PC-9 (cell line): ENCODE measurements around the gene LRRFIP1. TPM values are rescaled to one million over a fixed set of nuclear protein-coding genes. Genes with fewer than 3 reads are reported as not detected.

Experiments
- BruUV-seq: library from RNA; stranded (reverse); fragments of 400-500 nt; replicated peaks from 2 replicates; lab custom pipeline; 2021; lab: Mats Ljungman, UMichigan
- CTCF ChIA-PET: fragments of 300-600 bp; sonication (Branson Sonifier 250); formaldehyde crosslinking; loops from one replicate; lab custom pipeline; 2022; ENCODE audit warnings: antibody characterized with exemption; lab: Charles Lee
- POLR2A ChIA-PET: fragments of 300-600 bp; sonication (Branson Sonifier 250); formaldehyde crosslinking; loops from one replicate; lab custom pipeline; 2022; ENCODE audit warnings: antibody characterized with exemption; ENCODE audit not compliant: unreplicated experiment; lab: Charles Lee
- DNase-seq, 2 experiments: peaks; one replicate each; pipeline versions ENCODE4 v3.0.0 to v3.0.0-alpha.2; 2015 to 2022; ENCODE audit warnings: mixed read lengths in 1 of 2
- H2AFZ ChIP-seq: fragments of 200-600 bp; sonication (generic); 2 replicates; pipeline ENCODE4 v1.8.1; 2017; ENCODE audit warnings: antibody characterized with exemption
- H3F3A ChIP-seq: fragments of 200-600 bp; sonication (generic); 2 replicates; pipeline ENCODE4 v1.8.1; 2017; ENCODE audit warnings: antibody characterized with exemption, mild to moderate bottlenecking, low read depth; ENCODE audit not compliant: insufficient read depth
- H3K27ac ChIP-seq: fragments of 200-600 bp; sonication (generic); 2 replicates; pipeline ENCODE4 v1.6.1; 2016; ENCODE audit warnings: mixed run types
- H3K27me3 ChIP-seq: fragments of 200-600 bp; sonication (generic); 2 replicates; pipeline ENCODE4 v1.6.1; 2016; ENCODE audit warnings: low read depth, mixed run types; ENCODE audit not compliant: insufficient read depth
- H3K36me3 ChIP-seq: fragments of 200-600 bp; sonication (generic); 2 replicates; pipeline ENCODE4 v1.6.1; 2016; ENCODE audit warnings: low read depth, mixed run types
- H3K4me1 ChIP-seq: fragments of 200-600 bp; sonication (generic); replicated peaks from 2 replicates; pipeline ENCODE4 v1.6.1; 2016; ENCODE audit warnings: mixed run types; ENCODE audit not compliant: insufficient read depth
- H3K4me2 ChIP-seq: fragments of 200-600 bp; sonication (generic); 2 replicates; pipeline ENCODE4 v1.6.1; 2017; ENCODE audit warnings: mixed run types
- H3K4me3 ChIP-seq: fragments of 200-600 bp; sonication (generic); 2 replicates; pipeline ENCODE4 v1.6.1; 2016; ENCODE audit warnings: mixed run types
- H3K79me2 ChIP-seq: fragments of 200-600 bp; sonication (generic); 2 replicates; pipeline ENCODE4 v1.6.1; 2017; ENCODE audit warnings: low read depth, mixed run types
- H3K9me2 ChIP-seq: fragments of 200-600 bp; sonication (generic); 2 replicates; pipeline ENCODE4 v1.8.1; 2017; ENCODE audit warnings: mild to moderate bottlenecking; ENCODE audit not compliant: insufficient read depth
- H3K9me3 ChIP-seq: fragments of 200-600 bp; sonication (generic); 2 replicates; pipeline ENCODE4 v1.8.1; 2016; ENCODE audit warnings: low read depth; ENCODE audit not compliant: insufficient read depth
- H4K20me1 ChIP-seq: fragments of 200-600 bp; sonication (generic); 2 replicates; pipeline ENCODE4 v1.8.1; 2017; ENCODE audit not compliant: insufficient read depth
- EZH2 ChIP-seq: fragments of 200-600 bp; sonication (generic); IDR thresholded peaks from 2 replicates; pipeline ENCODE4 v1.8.0; 2017; ENCODE audit warnings: antibody characterized with exemption, low read depth
- intact Hi-C: fragments of 100-400 bp; cut with micrococcal nuclease; formaldehyde crosslinking; loops from one replicate; pipeline ENCODE4 v1.10.0; 2022; ENCODE audit not compliant: unreplicated experiment
- total RNA-seq: library from RNA; stranded (reverse); gene quantifications from 2 replicates; pipeline ENCODE4 v1.2.3, GENCODE V29; 2021
- TF ChIP-seq, protein P1 (sequence below): fragments of 200-600 bp; sonication (generic); conservative IDR thresholded peaks from 2 replicates; pipeline ENCODE4 v1.6.1; 2017; ENCODE audit warnings: mixed run types, antibody characterized with exemption, mild to moderate bottlenecking, moderate library complexity

The LRRFIP1 gene
- total RNA-seq, 1 experiment from 2014 or later: 238 TPM

DNA sequence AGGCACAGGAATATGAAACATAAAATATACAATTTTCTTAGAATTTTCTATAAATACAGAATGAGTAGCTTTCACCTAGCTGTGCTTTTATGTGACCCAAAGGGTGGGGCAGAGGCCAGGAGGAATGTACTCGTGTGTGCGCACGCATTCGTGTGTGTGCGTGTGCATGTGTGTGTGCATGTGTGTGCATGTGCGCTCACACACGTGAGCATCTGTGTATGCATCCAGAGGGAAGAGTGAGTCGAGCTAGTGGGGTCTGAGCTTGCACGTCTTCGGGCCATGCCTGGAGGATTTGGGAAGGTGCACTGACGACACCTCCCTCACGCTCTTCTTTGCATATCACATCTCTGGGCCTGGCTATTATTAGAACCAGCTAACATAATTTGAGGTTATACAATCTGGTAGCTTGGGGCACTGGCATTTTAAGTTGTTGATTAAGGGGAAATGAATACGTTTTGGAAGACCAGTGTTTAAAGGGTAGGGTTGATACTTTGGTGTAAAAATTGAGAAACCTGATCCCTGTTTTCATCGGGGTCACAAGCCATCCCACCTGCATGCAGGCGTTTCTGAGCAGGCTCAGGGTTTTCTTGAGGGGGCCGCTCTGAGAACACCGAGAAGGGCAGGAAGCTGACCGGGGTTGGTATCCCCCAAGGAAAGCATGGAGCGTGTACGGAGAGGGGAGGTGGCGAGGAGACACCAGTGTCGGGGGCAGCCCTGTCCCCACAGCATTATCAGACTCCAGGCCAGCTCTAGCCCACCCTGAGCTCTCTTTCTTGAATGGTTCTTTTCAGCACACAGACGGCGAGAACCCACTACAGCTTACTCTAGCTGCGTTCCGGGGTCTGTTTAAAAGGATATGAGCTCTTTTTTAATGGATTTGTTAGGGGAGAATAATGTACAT lies 85.3 kb downstream of the LRRFIP1 start:
- Histone ChIP-seq H3K4me3 (no peak overlapping the region), H3K27me3 (no peaks in the 10 kb centered on the region), H3K36me3 (peaks cover 29% of the 10 kb centered on the region; the same call in 1 of the 2 replicates), H3K4me2 (no peak overlapping the region), H3K79me2 (peaks cover 99% of the 10 kb centered on the region), H3K9me2 (no peaks in the 10 kb centered on the region), H3K27ac (no peak overlapping the region), H3K4me1 (no peaks in the 10 kb centered on the region), H2AFZ (no peak overlapping the region), H3F3A (peaks cover 32% of the 10 kb centered on the region; the same call in 1 of the 2 replicates), H3K9me3 (no peaks in the 10 kb centered on the region), H4K20me1 (peaks cover 92% of the 10 kb centered on the region)
- TF ChIP-seq EZH2: no peak
- TF ChIP-seq, protein P1, sequence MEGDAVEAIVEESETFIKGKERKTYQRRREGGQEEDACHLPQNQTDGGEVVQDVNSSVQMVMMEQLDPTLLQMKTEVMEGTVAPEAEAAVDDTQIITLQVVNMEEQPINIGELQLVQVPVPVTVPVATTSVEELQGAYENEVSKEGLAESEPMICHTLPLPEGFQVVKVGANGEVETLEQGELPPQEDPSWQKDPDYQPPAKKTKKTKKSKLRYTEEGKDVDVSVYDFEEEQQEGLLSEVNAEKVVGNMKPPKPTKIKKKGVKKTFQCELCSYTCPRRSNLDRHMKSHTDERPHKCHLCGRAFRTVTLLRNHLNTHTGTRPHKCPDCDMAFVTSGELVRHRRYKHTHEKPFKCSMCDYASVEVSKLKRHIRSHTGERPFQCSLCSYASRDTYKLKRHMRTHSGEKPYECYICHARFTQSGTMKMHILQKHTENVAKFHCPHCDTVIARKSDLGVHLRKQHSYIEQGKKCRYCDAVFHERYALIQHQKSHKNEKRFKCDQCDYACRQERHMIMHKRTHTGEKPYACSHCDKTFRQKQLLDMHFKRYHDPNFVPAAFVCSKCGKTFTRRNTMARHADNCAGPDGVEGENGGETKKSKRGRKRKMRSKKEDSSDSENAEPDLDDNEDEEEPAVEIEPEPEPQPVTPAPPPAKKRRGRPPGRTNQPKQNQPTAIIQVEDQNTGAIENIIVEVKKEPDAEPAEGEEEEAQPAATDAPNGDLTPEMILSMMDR: no peak
- intact Hi-C loops: no loop called here
- DNase-seq: no peak
- ChIA-PET CTCF (interaction anchor here (0.5 kb wide), 1 partner anchor 53 kb away, joined by 10 read pairs; no protein-coding TSS in a partner anchor), POLR2A (interaction anchor here (0.8 kb wide), 1 partner anchor 27 kb away, joined by 3 read pairs; no protein-coding TSS in a partner anchor)
- no TSS peak for BruUV-seq

- Histone ChIP-seq H3K4me3 (no peak overlapping the region), H3K27me3 (no peaks in the 10 kb centered on the region), H3K4me2 (no peak overlapping the region), H3K36me3 (peaks cover 23% of the 10 kb centered on the region; the same call in 1 of the 2 replicates), H3K9me2 (no peaks in the 10 kb centered on the region), H4K20me1 (peaks cover 94% of the 10 kb centered on the region), H3K27ac (0 out of 2 replicates have a peak overlapping the region, but pooled peaks have one; percentile 1), H3F3A (peaks cover 19% of the 10 kb centered on the region), H3K9me3 (no peaks in the 10 kb centered on the region), H3K4me1 (no peaks in the 10 kb centered on the region), H3K79me2 (peaks cover 98% of the 10 kb centered on the region), H2AFZ (no peak overlapping the region)
- TF ChIP-seq, protein P1: no peak
- TF ChIP-seq EZH2: no peak
- intact Hi-C loops: loop anchor here (1.0 to 2.0 kb wide), 4 partner anchors 8 to 125 kb away; partner anchors contain the start of gene RAB17
- ChIA-PET POLR2A (interaction anchor here (0.6 to 0.7 kb wide), 5 partner anchors 13 to 124 kb away, joined by 3 to 7 read pairs (median 3); partner anchors contain the start of gene RAB17), CTCF (interaction anchor here (0.7 to 1.0 kb wide), 4 partner anchors 18 to 136 kb away, joined by 3 to 16 read pairs (median 9); no protein-coding TSS in a partner anchor)
- DNase-seq: peak in 1 of 2 experiments; percentile 70
- BruUV-seq: no TSS peak
Measured at GRCh38 chr2:237714690-237715458, 87.5 kb downstream of the LRRFIP1 start.
